Uterus (tissue), 4 donors: ENCODE results near the gene KLC1. TPM values are rescaled to one million over a fixed set of nuclear protein-coding genes. Genes with fewer than 3 reads are reported as not detected.

ENCODE experiments used
- DNase-seq, 2 donors: peaks; one replicate each; pipeline ENCODE4 v3.0.0-alpha.2; 2019 to 2020
- H3K27ac ChIP-seq, 2 donors: fragments of 200-600 bp; sonication (generic); 1 replicate in 1 of 2; 2 replicates in 1 of 2; pipeline ENCODE4 v1.5.1; 2016 to 2018
- H3K27me3 ChIP-seq, 2 donors: fragments of 200-600 bp; sonication (generic); one replicate each; pipeline ENCODE4 v1.5.1; 2018 to 2019; ENCODE audit warnings: control low read depth in 1 of 2
- H3K36me3 ChIP-seq, 2 donors: fragments of 200-600 bp; sonication (generic); one replicate each; pipeline ENCODE4 v1.5.1; 2019; ENCODE audit warnings: control low read depth in 1 of 2
- H3K4me1 ChIP-seq, 2 donors: fragments of 200-600 bp; sonication (generic); one replicate each; pipeline ENCODE4 v1.5.1; 2018 to 2019; ENCODE audit warnings: control low read depth in 1 of 2
- H3K4me3 ChIP-seq, 2 donors: fragments of 200-600 bp; sonication (generic); 1 replicate in 1 of 2; 2 replicates in 1 of 2; pipeline ENCODE4 v1.5.1; 2018 to 2019; ENCODE audit warnings: mild to moderate bottlenecking in 1 of 2
- H3K9me3 ChIP-seq, 2 donors: fragments of 200-600 bp; sonication (generic); one replicate each; pipeline ENCODE4 v1.5.1; 2019; ENCODE audit warnings: control low read depth in 1 of 2
- CTCF ChIP-seq, 4 experiments: fragments of 200-600 bp in 2 of 4; fragments of 450-650 bp in 2 of 4; sonication (generic) in 2 of 4; IDR thresholded peaks; one replicate each; pipeline ENCODE4 v1.5.1; 2016 to 2019; ENCODE audit warnings: antibody characterized with exemption in 4 of 4, mild to moderate bottlenecking in 2 of 4, moderate library complexity in 1 of 4
- POLR2A ChIP-seq, 2 donors: fragments of 450-650 bp; IDR thresholded peaks; one replicate each; pipeline ENCODE4 v1.6.1; 2016; ENCODE audit warnings: antibody characterized with exemption in 2 of 2, mild to moderate bottlenecking in 1 of 2, moderate library complexity in 1 of 2
- intact Hi-C: fragments of 100-400 bp; cut with DNase I; formaldehyde crosslinking; loops from one replicate; pipeline ENCODE4 v1.15.1; 2023; ENCODE audit warnings: low total_unique reads
- total RNA-seq, 4 donors: library from RNA; depleted of rRNA in 3 of 4; stranded (reverse); fragments of >200 nt in 3 of 4; gene quantifications; one replicate each; pipeline versions ENCODE4 v1.1.0 to v1.2.4, GENCODE V29; 2014 to 2023
- donor health status: DM: yes; HTN: yes; CAD: no.

KLC1 gene
- total RNA-seq, 4 donors from 2014 or later, result 130 to 459 (median 285) TPM

GRCh38 chr14:103638594-103638993 is 9.6 kb downstream of the KLC1 start:
- peaks cover 0 to 24% of the 10 kb centered on the region in 2 donors for H3K4me1 ChIP-seq
- peak overlapping the region in 1 of 2 donors; percentile 48 for H3K27ac ChIP-seq
- H3K27me3 ChIP-seq, result no peaks in the 10 kb centered on the region
- TF ChIP-seq POLR2A (IDR thresholded peaks at IDR 0.05), result no peak
- TF ChIP-seq CTCF (IDR thresholded peaks at IDR 0.05), result no peak
- DNase-seq, result no peak
- no peaks in the 10 kb centered on the region for H3K9me3 ChIP-seq
- H3K36me3 ChIP-seq, result no peaks in the 10 kb centered on the region
- intact Hi-C loops, result no loop called here
- H3K4me3 ChIP-seq, result no peak overlapping the region

GRCh38 chr14:103641161-103641560 is 12.2 kb downstream of the KLC1 start:
- H3K27ac ChIP-seq, result no peak overlapping the region
- H3K36me3 ChIP-seq, result no peaks in the 10 kb centered on the region
- peaks cover 0 to 13% of the 10 kb centered on the region in 2 donors for H3K4me1 ChIP-seq
- TF ChIP-seq CTCF (IDR thresholded peaks at IDR 0.05) (no peak), POLR2A (IDR thresholded peaks at IDR 0.05) (no peak)
- H3K4me3 ChIP-seq, result no peak overlapping the region
- no peak for DNase-seq
- H3K9me3 ChIP-seq, result no peaks in the 10 kb centered on the region
- no peaks in the 10 kb centered on the region for H3K27me3 ChIP-seq
- intact Hi-C loops, result no loop called here

GRCh38 chr14:103646189-103646588 is 17.2 kb downstream of the KLC1 start:
- Histone ChIP-seq H3K27me3 (no peaks in the 10 kb centered on the region), H3K4me3 (no peak overlapping the region), H3K27ac (no peak overlapping the region), H3K4me1 (no peaks in the 10 kb centered on the region), H3K9me3 (no peaks in the 10 kb centered on the region), H3K36me3 (no peaks in the 10 kb centered on the region)
- intact Hi-C loops, result no loop called here
- no peak for TF ChIP-seq POLR2A (IDR thresholded peaks at IDR 0.05)
- TF ChIP-seq CTCF (IDR thresholded peaks at IDR 0.05), result no peak
- DNase-seq, result no peak

- DNase-seq, result no peak
- H3K9me3 ChIP-seq, result no peaks in the 10 kb centered on the region
- intact Hi-C loops, result no loop called here
- no peak overlapping the region for H3K27ac ChIP-seq
- no peak overlapping the region for H3K4me3 ChIP-seq
- H3K27me3 ChIP-seq, result no peaks in the 10 kb centered on the region
- no peaks in the 10 kb centered on the region for H3K36me3 ChIP-seq
- TF ChIP-seq CTCF (IDR thresholded peaks at IDR 0.05) (no peak), POLR2A (IDR thresholded peaks at IDR 0.05) (no peak)
- peaks cover 10 to 14% of the 10 kb centered on the region in 2 donors for H3K4me1 ChIP-seq
Measured at GRCh38 chr14:103649001-103649400, 20.0 kb downstream of the KLC1 start.

GRCh38 chr14:103650213-103650612 is 21.2 kb downstream of the KLC1 start:
- no peak overlapping the region for H3K27ac ChIP-seq
- peaks cover 10 to 18% of the 10 kb centered on the region in 2 donors for H3K4me1 ChIP-seq
- H3K4me3 ChIP-seq, result no peak overlapping the region
- H3K36me3 ChIP-seq, result no peaks in the 10 kb centered on the region
- intact Hi-C loops, result no loop called here
- no peaks in the 10 kb centered on the region for H3K27me3 ChIP-seq
- TF ChIP-seq POLR2A (IDR thresholded peaks at IDR 0.05) (no peak), CTCF (IDR thresholded peaks at IDR 0.05) (no peak)
- DNase-seq, result no peak
- H3K9me3 ChIP-seq, result no peaks in the 10 kb centered on the region
